ENCODE data around the gene SOD3.

Gene SOD3

DNA sequence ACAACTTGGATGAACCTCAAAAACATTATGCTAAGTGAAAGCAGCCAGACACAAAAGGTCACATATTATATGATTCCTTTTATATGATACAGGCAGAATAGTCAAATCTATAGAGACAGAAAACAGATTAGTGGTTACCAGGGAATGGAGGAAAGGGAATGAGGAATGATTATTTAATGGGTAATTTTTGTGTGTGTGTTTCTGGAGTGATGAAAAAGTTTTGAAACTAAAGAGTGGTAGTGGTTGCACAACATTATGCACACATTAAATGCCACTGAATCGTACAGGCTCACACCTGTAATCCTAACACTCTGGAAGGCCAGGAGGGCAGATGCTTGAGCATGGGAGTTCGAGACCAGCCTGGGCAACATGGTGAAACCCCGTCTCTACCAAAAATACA is 19.6 kb upstream of the SOD3 start:
- no peak for DNase-seq

DNA sequence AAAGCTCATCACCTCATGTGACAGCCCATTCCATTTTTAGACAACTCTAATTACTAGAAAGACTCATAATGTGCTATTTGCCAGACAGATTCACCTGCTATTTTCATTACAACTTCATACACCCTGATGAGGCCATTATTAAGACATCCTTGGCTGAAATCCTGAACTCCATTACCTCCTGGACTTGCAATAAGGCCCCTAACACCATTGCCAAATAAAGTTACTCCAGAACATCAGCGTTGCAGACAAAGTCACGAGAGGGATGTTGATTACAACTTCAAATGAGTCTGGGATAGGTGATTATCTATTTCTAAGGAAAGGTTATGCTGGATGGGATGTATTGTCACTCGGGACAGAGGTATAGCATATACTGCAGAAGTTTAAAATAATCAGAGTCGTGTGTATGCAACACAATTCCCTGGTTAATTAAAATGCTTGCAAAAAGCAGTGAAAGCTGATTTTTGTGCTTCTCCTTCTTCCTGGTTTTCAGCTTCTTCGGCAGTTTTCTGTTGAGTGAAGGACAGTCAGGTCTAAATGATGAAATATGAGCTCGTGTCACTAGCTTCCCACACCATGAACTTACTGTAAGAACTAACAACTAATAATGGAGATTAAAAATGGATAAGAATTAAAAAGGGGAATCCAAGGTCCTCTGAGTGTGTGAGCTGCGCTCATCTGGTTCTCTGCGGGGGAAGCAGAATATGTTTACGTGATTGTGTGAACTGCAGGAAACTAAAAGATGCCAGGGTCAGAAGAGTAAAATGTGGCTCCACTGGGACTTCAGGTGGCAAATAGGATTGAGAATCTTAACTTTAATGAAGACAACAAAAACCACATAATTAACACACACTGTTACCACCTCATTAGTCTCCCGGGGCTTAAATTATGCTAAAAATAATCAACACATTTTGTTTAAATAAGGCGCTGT is 17.6 kb upstream of the SOD3 start:
- DNase-seq = no peak

DNA sequence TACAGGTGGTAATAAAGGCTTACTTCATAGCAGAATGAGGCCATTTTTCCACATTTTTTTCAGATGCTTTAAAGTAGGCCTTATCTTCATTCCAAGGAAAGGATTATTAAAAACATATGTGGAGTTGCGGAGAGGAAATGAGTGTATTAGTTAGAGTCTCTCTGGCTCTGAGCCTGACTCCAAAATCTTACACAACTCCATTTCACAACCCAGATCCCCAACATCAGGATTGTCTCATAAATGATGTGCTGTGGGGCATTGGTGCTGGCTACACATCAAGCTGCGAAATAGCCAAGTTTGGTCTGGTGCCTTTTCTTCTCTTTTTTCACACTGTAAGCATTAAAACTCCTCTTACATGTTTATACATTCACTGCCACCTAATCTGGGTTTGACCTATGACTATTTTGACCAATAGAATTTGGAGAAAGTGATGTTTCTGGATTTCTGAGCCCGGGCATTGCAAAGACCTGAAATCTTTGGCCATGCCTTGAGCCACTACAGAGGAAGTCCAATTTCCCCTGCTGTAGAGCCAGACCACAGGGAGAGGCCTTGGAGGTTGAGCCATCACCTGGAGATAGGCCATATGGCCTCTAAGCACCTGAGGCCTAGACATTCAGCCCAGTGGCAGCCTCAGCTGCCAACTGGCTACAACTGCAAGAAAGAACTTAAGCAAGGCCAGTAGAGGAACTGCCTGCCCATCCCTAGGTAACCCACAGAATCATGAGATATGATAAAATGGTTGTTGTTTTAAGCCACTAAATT is 16.7 kb upstream of the SOD3 start:
- no peak for DNase-seq

DNA sequence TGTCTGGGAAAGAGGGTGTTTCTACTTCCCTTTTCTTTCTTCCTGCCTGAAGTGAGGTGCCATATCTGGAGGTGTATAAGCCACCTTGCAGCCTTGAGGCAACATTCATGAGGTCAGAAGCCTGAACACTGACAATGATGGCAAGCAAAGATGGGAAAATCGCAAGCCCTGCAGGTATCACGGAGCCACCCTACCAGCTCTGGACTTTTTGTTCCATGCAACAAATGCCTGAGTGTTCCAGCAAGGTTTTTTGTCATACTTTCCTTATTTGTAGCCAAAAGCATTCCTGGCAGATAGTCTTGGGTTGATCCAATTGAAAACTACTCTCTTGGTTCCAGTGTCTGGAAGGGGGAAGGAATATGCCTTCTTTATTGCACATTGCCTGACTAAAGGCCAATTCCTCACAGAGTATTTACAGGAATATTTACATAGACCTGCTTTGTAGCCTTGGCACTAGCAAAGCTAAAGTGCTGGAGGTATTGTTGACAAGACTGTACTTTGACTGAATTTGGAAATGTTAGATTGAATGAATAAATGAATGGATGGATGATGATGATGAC is 14.4 kb upstream of the SOD3 start:
- DNase-seq = no peak

DNA sequence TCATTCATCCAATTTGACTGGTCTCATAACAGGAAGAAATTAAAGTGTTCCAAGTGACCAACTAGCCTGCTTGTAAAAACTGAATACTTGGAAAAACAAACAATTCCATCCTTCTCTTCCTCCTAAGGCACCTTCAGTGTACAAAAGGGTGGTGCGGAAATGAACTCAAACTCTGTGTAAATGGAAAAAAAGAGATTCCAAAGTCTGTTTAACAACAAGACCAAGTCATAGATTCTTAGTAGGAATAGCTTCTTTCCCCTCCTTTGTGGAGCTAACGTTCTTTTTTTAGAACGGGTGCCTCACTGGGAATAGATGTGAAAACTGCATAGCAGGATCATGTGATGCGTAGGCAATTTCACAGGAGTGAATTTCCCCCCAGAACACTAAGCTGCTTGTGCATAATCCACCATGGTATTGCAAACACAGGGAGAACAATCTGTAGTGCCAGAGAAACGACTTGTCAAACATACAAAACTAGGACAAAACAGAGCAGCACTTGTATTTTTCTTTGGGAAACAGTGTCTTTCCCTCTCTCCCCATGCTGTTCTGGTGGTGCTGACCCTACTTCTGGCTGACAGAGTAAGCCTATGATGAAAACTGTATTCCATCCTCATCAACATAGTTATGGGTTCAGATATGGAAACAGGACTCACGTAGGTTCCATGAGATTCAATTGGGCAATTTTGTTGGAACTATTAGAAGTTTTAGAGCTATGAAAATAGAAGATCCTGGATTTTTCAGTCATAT is 13.2 kb upstream of the SOD3 start:
- no peak for DNase-seq

DNA sequence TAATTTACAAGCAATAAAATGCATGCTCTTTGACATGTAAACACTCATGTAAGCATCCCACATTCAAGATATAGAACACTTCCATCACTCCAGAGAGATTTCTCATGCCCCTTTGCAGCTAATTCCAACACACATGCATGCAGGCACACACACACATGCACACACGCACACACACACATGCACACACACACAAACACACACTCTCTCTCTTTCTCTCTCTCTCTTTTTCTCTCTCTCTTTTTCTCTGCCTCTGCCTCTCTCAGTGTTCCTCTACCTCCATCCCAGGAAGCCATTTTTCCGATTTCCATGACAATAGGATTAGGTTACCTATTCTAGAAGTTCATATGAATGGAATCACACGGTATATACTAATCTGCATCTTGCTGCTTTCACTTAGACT is 11.9 kb upstream of the SOD3 start:
- no peak for DNase-seq

DNA sequence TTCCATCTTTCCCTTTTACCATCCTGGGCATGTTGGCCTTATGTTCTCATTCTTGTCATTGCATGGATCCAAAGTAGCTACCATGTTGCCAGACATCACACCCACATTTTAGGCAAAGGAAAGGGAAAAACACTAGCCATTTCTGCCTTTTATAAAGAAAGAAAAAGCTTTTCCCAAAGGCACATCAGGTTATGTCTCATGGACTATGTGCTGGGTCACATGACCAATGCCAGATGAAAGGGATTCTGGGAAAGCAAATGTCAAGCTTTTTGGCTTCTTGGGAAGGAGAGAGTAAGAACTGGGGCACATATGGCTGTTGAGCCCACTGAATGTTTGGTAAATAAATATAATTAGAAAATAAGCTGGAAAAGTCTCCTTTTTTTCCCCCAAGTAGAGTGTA is 4.3 kb upstream of the SOD3 start:
- DNase-seq = no peak

DNA sequence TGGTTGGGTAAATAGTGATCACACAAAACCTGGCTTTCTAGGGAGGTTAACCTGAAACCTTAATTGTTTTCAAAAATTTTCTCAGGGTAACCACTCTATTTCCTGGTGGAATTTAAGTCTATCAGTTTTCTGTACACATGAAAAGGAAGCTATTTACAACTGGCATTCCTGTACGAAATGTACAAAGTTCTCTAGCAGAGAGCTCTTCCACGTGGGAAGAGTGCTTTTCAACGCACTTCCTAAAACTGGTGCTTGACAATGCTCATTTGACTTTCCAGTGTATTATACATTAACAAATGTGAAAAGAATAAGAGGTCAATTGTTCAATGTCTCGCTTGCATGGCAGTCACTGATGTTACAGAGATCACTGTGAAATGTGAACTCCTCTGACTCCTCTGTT is 2.8 kb upstream of the SOD3 start:
- DNase-seq = no peak

DNA sequence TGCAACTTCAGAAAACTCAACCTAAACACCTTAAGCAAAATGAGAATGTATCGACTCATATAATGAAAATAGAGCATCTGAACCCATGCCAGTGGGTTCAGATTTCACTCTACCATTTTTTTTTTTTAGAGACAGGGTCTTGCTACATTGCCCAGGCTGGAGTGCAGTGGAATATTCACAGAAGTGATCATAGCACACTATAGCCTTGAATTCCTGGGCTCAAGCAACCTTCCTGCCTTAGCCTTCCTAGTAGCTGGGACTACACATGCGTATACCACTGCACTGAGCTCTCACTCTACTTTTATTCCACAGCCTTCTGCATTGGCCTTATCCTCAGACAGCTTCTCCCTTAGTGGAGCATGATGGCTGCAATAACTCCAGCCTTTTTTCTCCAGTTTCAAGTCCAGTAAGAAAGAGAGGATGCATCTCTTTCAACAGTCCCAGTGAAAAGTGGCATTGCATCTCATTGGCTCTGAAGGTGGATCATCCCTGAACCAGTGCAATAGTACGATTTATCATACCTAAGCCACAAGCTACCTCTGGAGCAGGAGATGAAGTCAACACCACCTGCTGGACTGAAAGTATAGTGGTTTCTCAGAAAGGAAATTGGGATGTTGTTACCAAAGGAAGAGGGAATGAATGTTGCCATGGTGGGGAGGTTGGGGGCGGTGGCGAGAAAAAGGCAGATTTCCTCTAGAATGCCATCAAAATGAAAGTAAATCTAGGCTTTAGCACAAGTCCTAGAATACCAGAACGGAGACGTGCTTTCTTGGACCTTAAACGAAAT is 2.0 kb upstream of the SOD3 start:
- DNase-seq = no peak

DNA sequence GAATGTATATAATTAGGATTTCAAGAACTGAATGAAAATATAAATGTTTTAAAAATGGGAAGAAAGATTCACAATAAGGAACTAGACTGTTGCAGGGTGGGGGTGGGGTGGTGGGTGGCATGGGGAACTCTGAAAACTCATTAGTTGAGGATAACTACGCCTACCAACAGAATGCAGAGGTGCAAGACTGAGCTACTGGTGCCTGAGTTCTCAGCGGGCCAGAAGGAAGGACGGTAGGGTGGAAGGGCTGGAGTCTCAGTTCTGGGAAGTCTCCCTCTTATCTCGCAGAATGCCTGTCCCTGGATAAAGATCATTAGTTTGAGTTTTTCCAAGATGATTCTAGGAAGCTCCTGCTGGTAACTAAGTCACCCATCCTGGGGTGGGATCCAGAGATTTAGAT is 1.3 kb upstream of the SOD3 start:
- no peak for DNase-seq

DNA sequence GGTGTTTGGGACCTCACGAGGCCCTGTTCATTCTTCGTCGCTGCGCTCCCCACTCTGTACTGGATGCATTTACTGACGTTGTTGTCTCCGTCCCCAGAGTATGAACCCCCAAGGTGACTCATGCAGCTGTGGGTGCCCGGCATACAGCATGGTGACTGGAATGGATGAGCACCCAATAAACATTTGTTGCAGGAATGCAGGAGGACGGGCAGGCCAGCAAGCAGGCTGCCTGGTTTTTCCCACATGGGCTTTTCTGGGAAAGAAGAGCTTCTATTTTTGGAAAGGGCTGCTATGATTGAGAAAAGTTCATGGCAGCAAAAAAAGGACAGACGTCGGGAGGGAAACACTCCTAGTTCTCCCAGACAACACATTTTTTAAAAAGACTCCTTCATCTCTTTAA is 893 bp upstream of the SOD3 start:
- no peak for DNase-seq

DNA sequence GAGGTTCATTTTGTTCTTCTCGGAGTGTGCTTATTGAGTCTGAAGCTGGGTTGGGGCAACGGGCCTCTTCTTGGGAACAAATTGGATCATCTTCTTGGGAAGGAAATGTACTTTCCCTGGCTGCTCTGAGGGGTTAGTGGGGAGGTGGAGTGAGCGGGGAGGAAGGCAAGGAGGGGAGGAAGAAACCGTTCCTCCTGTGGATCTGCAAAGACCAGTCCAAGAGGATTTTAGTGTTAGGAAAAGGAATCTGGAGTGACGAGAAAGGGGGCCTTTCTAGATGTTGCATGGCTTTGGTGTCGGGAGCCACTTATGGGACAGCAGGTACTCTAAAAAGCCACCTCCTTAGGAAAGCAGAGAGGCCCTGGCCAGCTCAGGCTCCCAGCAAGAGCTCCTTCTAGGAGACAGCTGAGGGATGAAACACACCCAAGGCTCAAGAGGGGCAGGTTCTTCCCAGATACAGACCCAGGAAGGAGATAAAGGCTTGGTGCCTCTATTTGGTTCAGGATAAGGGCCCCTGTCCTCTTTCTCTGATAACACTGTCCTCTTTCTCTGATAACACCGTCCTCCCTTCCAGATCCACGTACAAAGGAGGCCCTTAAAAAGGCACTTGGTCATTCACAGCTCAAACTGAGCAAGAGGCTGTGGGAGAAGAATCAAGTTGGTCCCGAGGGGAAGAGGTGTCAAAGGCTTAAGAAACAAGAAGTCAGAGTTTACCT is 451 bp downstream of the SOD3 start:
- no peak for DNase-seq

DNA sequence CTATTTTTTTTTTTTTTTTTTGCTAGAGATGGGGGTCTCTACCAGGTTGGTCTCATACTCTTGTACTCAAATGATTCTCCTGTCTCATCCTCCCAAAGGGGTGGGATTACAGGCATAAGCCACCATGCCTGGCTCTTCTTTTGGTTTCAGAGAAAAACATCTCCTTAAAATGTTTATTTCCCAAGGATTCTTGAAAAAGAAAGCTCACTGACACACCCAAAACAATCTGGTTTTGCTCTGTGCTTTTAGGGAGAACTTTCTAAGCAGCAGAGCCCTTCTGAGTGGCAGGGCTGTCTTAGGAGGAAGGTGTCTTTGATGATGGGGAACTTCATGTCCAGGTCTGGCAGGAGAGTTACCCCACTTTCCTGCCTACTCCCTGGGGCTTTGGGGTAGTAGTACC is 1.2 kb downstream of the SOD3 start:
- DNase-seq = no peak

DNA sequence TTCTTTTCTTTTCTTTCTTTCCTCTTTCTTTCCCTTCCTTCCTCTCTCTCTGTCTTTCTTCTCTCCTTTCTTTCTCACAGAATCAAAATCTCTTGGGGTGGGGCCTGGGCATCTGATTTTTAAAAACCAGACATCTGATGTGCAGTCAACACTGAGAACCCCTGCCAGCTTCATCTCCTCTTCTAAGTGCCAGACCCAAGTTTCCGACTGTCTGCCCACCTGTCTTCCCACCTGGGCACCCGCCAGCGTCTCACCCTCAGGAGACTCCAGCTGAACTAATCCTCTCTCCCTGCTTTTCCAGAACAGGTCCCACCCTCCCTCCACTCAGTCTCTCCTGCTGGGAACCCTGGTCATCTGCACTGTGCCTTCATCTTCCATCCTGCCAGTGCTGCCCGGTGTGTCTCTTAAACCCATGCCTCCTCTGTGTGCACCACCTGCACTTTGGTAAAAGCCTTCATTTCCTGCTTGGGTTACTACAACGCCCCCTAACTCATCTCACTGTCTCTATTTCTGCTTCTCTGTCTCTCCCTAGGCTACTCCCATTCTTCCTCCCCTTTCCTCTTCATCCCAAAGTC is 2.8 kb downstream of the SOD3 start:
- no peak for DNase-seq

DNA sequence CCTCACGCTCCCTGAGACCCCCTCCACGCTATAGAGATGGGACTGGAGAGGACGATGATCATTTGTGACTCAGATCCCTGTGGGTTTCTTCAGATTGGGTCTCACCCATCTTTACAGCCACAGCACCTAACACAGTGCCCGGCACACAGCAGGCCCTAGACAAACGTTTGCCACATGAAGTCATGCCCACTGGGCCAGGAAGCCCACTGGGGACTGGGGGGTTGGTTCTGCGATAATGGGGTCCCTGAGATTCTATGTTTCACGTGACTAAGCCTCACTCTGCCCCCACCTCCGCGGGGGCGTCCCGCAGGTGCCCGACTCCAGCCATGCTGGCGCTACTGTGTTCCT is 3.8 kb downstream of the SOD3 start:
- DNase-seq = no peak

DNA sequence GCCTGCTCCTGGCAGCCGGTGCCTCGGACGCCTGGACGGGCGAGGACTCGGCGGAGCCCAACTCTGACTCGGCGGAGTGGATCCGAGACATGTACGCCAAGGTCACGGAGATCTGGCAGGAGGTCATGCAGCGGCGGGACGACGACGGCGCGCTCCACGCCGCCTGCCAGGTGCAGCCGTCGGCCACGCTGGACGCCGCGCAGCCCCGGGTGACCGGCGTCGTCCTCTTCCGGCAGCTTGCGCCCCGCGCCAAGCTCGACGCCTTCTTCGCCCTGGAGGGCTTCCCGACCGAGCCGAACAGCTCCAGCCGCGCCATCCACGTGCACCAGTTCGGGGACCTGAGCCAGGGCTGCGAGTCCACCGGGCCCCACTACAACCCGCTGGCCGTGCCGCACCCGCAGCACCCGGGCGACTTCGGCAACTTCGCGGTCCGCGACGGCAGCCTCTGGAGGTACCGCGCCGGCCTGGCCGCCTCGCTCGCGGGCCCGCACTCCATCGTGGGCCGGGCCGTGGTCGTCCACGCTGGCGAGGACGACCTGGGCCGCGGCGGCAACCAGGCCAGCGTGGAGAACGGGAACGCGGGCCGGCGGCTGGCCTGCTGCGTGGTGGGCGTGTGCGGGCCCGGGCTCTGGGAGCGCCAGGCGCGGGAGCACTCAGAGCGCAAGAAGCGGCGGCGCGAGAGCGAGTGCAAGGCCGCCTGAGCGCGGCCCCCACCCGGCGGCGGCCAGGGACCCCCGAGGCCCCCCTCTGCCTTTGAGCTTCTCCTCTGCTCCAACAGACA is 4.4 kb downstream of the SOD3 start:
- no peak for DNase-seq

DNA sequence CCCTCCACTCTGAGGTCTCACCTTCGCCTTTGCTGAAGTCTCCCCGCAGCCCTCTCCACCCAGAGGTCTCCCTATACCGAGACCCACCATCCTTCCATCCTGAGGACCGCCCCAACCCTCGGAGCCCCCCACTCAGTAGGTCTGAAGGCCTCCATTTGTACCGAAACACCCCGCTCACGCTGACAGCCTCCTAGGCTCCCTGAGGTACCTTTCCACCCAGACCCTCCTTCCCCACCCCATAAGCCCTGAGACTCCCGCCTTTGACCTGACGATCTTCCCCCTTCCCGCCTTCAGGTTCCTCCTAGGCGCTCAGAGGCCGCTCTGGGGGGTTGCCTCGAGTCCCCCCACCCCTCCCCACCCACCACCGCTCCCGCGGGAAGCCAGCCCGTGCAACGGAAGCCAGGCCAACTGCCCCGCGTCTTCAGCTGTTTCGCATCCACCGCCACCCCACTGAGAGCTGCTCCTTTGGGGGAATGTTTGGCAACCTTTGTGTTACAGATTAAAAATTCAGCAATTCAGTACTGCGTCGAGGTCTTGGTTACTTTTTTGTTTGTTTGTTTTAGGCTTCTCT is 5.0 kb downstream of the SOD3 start:
- DNase-seq = no peak

DNA sequence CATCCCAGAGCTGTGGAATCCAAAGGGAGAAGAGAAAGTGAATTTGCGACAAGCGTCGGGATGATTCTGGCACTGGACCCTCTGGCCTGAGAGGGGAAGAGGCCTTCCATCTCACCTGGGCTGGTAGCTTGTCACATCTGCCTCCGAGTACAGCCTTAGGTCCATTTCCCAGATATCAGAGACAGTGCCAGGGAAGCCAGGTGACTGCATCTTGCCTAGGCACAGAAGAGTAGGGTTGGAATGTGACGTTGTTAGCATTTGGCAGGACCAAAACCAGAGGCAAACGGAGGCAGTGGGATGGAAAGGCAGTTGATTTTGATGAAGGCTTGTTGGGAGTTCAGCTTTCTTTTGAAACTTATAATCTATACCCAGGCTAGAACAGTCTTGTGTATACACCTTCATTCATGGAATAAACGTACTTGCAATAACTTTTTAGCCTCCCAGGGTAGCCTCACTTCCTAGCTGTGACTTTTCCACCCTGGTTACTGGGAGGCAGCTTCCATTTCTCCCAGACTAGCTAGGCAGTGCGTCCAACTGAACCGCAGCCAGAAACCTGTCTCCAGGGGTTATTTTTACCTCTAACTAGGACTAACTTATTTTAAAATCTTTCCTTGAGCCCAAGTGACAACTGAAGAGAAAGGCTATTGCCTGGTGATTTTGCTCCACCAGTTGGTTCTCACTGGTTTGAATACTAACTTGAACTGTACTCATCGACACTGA is 5.9 kb downstream of the SOD3 start:
- no peak for DNase-seq

DNA sequence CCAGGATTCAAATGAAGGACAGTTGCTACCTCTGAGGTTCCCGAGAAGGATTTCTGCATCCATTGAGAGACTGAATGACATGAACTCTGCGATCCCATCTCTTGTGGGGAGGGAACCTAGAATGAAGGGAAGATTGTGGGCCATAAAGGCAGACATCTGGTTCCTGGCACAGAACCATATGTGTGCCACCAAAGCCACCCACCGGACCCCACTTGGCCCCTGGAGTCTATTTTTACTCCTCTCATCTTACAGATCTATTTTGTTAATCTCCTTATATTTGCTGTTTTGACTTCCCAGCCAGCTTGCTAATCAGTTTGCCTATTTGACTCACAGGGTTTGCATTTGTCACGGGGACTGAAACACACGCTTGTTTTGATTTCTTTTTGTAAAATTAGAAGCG is 7.3 kb downstream of the SOD3 start:
- DNase-seq = no peak

DNA sequence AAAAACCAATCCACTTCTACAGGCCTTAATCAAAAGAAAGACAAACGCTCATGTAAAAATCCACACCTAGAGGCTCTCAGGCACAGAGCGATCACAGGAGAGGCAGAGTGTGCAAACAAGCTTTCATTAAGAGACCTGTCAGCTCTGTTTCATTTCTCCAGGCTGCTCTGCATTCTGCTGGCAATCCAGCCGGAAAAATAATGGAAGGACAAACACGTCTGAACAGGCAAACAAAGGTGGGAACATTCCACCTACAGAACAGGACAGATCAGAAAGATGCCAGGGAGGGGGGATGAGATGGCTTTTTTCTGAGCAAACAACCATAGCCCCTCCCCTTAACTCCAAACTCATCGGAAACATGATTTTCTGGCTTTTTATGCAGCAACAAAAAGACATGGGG is 9.7 kb downstream of the SOD3 start:
- no peak for DNase-seq
